AG04450 (cell line): ENCODE data around the gene SAMD11. TPM values are rescaled to one million over a fixed set of nuclear protein-coding genes. Genes with fewer than 3 reads are reported as not detected.

Source experiments
- CTCF ChIA-PET: fragments of 300-600, 350-600 bp; formaldehyde crosslinking; extraction: SDS; loops from one replicate; lab custom pipeline; 2022; ENCODE audit warnings: antibody characterized with exemption, inconsistent platforms; lab: Charles Lee
- POLR2A ChIA-PET: fragments of 350-600 bp; formaldehyde crosslinking; extraction: SDS; loops from one replicate; lab custom pipeline; 2021; ENCODE audit warnings: antibody characterized with exemption, inconsistent platforms; lab: Yijun Ruan, JAX
- DNase-seq: peaks from one replicate; pipeline ENCODE4 v3.0.0-alpha.2; 2011; ENCODE audit warnings: low read depth, low spot score
- H3K27ac ChIP-seq: one replicate; pipeline ENCODE4 v1.5.1; 2012; ENCODE audit warnings: low read depth, low read length, control low read depth
- H3K27me3 ChIP-seq: one replicate; pipeline ENCODE4 v1.6.0; 2012; ENCODE audit warnings: low read length; ENCODE audit not compliant: control insufficient read depth, insufficient read depth
- H3K4me3 ChIP-seq: 2 replicates; pipeline ENCODE4 v1.5.1; 2011; ENCODE audit warnings: mild to moderate bottlenecking, low read depth, low read length, control low read depth
- H3K9me3 ChIP-seq: 2 replicates; pipeline ENCODE4 v1.5.1; 2012; ENCODE audit warnings: low read length; ENCODE audit not compliant: control insufficient read depth, insufficient read depth
- polyA plus RNA-seq: library from polyadenylated mRNA; depleted of rRNA; stranded (reverse); fragments of >200 nt; gene quantifications from 2 replicates; pipeline ENCODE4 v1.2.3, GENCODE V29; 2011
- TF ChIP-seq, protein P1 (sequence below): IDR thresholded peaks from 2 replicates; pipeline ENCODE4 v1.5.1; 2011; ENCODE audit warnings: low read depth, low read length, control low read depth, inconsistent platforms

The SAMD11 gene
- polyA plus RNA-seq, 1 experiment, result 1.6 TPM

DNA sequence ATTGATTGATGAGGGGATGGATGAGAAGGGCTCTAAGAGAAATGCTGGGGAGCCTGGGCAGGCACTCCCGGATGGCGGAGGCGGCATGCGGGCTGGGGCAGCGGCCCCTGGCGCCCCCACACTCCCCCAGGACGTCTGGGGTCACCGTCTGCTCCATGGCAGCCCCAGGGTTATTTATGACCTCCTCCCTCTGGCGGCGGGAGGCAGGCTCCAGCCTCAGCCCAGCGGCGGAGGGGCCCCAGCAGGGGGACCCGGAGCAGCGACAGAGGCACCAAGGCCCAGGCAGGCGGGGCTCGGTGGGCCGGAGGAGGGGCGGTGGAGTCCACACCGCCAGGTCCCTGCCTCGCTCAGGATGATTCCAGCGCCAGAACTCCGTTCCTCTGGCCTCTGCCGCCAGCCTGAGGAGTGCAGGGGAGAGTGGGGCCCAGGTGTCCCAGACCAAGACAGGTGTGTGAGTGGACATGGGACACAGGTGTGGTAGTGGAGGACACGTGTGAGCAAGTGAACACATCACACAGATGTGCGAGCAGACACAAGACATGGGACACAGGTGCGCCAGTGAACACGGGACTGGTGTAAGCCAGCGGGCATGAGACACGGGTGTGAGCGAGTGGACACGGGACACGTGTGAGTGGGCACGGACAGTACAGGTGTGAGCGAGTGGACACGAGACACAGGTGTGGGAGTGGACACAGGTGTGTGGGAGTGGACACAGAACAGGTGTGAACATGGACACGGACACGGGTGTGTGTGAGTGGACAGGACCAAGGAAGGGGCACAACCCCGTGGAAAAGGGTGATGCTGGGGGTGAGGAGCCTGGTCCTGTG, 2.5 kb upstream of the SAMD11 start:
- Histone ChIP-seq H3K27ac (no peak overlapping the region), H3K9me3 (no peaks in the 10 kb centered on the region; the same call in 1 of the 2 replicates), H3K4me3 (no peak overlapping the region), H3K27me3 (peaks cover 9% of the 10 kb centered on the region)
- CTCF ChIA-PET, result interaction anchor here (2.9 kb wide), 1 partner anchor 16 kb away, joined by 15 read pairs; no protein-coding TSS in a partner anchor
- POLR2A ChIA-PET, result no interaction called here
- TF ChIP-seq, protein P1, sequence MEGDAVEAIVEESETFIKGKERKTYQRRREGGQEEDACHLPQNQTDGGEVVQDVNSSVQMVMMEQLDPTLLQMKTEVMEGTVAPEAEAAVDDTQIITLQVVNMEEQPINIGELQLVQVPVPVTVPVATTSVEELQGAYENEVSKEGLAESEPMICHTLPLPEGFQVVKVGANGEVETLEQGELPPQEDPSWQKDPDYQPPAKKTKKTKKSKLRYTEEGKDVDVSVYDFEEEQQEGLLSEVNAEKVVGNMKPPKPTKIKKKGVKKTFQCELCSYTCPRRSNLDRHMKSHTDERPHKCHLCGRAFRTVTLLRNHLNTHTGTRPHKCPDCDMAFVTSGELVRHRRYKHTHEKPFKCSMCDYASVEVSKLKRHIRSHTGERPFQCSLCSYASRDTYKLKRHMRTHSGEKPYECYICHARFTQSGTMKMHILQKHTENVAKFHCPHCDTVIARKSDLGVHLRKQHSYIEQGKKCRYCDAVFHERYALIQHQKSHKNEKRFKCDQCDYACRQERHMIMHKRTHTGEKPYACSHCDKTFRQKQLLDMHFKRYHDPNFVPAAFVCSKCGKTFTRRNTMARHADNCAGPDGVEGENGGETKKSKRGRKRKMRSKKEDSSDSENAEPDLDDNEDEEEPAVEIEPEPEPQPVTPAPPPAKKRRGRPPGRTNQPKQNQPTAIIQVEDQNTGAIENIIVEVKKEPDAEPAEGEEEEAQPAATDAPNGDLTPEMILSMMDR, result peak; percentile 58
- peak; percentile 36 for DNase-seq

GRCh38 chr1:923991-924655, 400 bp downstream of the SAMD11 start:
- peak overlapping the region; percentile 50; the same call in 1 of the 2 replicates for H3K4me3 ChIP-seq
- CTCF ChIA-PET, result no interaction called here

DNA sequence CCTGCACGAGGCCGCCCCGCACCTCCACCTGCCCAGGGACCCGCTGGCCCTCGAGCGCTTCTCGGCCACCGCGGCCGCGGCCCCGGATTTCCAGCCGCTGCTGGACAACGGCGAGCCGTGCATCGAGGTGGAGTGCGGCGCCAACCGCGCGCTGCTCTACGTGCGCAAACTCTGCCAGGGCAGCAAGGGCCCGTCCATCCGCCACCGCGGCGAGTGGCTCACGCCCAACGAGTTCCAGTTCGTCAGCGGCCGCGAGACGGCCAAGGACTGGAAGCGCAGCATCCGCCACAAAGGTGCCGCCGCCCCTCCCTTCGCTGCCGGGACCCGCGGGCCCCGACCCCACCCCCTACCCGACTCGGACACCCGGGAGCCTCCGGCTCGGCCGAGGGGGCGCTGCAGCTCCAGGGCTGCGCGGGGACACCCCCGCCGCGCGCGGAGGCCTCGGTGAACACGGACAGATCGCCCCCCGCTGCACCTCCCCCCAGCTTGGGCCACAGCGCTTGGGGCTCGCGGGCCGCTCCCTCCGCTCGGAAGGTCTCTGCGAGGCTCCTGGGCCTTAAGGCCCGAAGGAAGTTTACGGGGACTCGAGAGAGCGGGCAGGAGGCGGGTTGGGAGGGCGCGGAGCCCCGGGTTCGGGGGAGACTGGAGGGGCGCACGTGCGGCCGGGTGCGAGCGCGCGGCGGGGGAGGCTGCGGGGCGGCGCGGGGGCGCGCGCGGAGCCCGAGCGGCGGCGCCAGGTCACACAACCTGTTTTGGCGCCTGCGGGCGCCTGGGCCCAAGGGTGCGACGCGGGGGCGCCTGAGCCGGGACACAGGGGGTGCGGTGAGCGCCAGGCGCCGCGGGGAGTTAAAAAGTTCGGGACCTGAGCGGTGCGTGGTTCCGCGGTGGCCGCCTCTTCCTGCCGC, 1.2 kb downstream of the SAMD11 start:
- peaks cover 7% of the 10 kb centered on the region for H3K27me3 ChIP-seq
- ChIA-PET POLR2A (interaction anchor here (0.6 kb wide), 1 partner anchor 8 kb away, joined by 6 read pairs; no protein-coding TSS in a partner anchor), CTCF (no interaction called here)
- TF ChIP-seq, protein P1, result no peak
- peak overlapping the region; percentile 50 for H3K4me3 ChIP-seq
- H3K27ac ChIP-seq, result no peak overlapping the region
- no peak for DNase-seq
- H3K9me3 ChIP-seq, result no peaks in the 10 kb centered on the region; the same call in 1 of the 2 replicates

More at GRCh38 chr1:923991-924655, 400 bp downstream of the SAMD11 start:
- POLR2A ChIA-PET, result interaction anchor here (0.6 to 1.1 kb wide), 2 partner anchors 9 to 18 kb away, joined by 6 to 8 read pairs; no protein-coding TSS in a partner anchor
- Histone ChIP-seq H3K9me3 (no peaks in the 10 kb centered on the region; the same call in 1 of the 2 replicates), H3K27me3 (peaks cover 7% of the 10 kb centered on the region), H3K27ac (no peak overlapping the region)
- TF ChIP-seq, protein P1, result no peak
- no peak for DNase-seq

DNA sequence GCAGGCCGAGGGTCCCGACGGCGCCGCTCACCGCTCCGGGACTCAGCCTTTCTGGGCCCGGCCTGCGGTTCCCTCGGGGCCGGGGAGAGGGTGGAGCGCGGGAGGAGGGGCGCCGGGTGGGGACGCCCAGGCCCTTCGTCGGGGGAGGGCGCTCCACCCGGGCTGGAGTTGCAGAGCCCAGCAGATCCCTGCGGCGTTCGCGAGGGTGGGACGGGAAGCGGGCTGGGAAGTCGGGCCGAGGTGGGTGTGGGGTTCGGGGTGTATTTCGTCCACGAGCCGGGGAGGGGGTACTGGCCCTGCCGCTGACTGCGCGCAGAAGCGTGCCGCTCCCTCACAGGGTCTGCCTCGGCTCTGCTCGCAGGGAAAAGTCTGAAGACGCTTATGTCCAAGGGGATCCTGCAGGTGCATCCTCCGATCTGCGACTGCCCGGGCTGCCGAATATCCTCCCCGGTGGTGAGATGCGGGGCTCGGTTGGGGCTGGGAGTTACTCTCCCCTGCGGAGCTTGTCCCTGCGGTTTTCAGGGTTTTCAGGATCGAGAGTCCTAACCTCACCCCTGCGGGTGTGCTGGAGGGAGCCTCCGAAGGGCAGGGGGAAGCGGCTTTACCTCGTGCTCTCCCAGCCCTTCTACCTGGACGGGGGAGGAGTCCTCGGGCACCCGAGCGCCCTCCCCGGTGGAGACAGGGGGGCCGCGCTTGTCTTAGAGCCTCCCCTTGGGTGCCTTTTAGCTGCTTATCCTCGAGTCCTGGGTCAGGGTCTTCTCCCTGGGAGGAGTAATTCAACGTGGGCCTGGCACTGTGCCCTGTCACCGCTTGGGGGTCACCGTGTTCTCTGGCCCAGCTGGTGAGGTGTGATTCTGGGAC, 2.1 kb downstream of the SAMD11 start:
- CTCF ChIA-PET, result no interaction called here
- peak overlapping the region; percentile 27 for H3K4me3 ChIP-seq
- no peak for DNase-seq
- no peaks in the 10 kb centered on the region; the same call in 1 of the 2 replicates for H3K9me3 ChIP-seq
- H3K27me3 ChIP-seq, result peaks cover 7% of the 10 kb centered on the region
- POLR2A ChIA-PET, result no interaction called here
- no peak overlapping the region for H3K27ac ChIP-seq
- TF ChIP-seq, protein P1, result no peak
